ENCODE data around the gene PPBP. TPM values are rescaled to one million over a fixed set of nuclear protein-coding genes. Genes with fewer than 3 reads are reported as not detected.

PPBP gene
- total RNA-seq, 1 experiment from 2014 or later = not detected

DNA sequence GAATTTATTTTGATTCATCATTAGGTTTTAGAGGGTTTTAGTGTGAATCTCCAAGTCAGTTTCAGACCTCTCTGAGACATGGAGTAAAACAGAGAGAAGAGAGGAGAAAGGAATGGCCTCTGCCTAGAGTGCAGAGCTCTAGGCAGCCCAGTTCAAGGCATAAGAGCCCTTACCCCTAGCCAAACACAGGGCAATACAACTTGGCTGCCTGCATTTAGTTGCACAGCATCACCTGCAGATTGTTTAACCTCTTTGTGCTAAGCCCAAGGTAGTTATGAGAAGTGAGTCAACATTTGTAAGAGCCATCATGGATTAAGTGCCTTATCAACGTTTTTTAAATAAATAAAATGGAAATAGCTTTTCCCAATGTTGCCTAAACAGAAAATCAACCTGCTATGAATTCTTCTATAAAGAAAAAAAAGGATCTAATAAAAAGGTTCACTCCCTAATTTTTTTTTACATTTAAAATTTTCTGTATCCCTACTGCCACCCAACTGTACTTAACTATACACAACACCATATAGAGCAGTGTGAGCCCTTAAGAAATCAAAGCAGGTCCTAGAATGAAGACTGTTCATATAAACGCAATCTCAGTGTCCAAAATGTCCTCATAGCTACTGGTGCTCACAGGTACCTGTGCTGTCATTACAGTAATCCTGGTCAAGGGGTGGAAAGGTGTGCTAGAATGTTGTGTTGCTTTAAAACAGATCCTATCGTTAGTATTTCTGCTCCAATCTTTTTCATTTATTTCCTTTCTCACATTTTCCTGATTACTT, 42.1 kb downstream of the PPBP start:
- ChIA-PET POLR2A (no interaction called here), CTCF (no interaction called here)
- no peaks in the 10 kb centered on the region for H3K36me3 ChIP-seq (ENCODE audit: control insufficient read depth, insufficient read depth, low read length)
- H3K27ac Mint-ChIP-seq (ENCODE audit: unreplicated experiment) = no peak overlapping the region
- H3K4me3 ChIP-seq (ENCODE audit: low read depth, low read length) = no peak overlapping the region
- H3K4me1 Mint-ChIP-seq (ENCODE audit: low read depth, unreplicated experiment) = peaks cover 10% of the 10 kb centered on the region
- intact Hi-C loops (cut with micrococcal nuclease; ENCODE audit: unreplicated experiment) = no loop called here
- no peaks in the 10 kb centered on the region for H3K36me3 Mint-ChIP-seq (ENCODE audit: insufficient read depth, unreplicated experiment)
- H3K4me3 Mint-ChIP-seq (ENCODE audit: unreplicated experiment) = no peak overlapping the region
- no peaks in the 10 kb centered on the region for H3K4me1 ChIP-seq
- no peaks in the 10 kb centered on the region for H3K27me3 Mint-ChIP-seq (ENCODE audit: insufficient read depth, unreplicated experiment)
- TF ChIP-seq, protein P1, sequence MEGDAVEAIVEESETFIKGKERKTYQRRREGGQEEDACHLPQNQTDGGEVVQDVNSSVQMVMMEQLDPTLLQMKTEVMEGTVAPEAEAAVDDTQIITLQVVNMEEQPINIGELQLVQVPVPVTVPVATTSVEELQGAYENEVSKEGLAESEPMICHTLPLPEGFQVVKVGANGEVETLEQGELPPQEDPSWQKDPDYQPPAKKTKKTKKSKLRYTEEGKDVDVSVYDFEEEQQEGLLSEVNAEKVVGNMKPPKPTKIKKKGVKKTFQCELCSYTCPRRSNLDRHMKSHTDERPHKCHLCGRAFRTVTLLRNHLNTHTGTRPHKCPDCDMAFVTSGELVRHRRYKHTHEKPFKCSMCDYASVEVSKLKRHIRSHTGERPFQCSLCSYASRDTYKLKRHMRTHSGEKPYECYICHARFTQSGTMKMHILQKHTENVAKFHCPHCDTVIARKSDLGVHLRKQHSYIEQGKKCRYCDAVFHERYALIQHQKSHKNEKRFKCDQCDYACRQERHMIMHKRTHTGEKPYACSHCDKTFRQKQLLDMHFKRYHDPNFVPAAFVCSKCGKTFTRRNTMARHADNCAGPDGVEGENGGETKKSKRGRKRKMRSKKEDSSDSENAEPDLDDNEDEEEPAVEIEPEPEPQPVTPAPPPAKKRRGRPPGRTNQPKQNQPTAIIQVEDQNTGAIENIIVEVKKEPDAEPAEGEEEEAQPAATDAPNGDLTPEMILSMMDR (IDR thresholded peaks at IDR 0.05; ENCODE audit: insufficient read depth in 1 of 2, low read depth in 1 of 2, low read length in 1 of 2, severe bottlenecking in 1 of 2, unreplicated experiment in 1 of 2) = no peak
- H3K9me3 ChIP-seq = no peaks in the 10 kb centered on the region
- BruUV-seq (replicated peaks) = no TSS peak
- peaks cover 9% of the 10 kb centered on the region for H3K9me3 Mint-ChIP-seq (ENCODE audit: unreplicated experiment)
- no peaks in the 10 kb centered on the region for H3K27me3 ChIP-seq (replicated peaks; ENCODE audit: control insufficient read depth, insufficient read depth, low read length)
- DNase-seq = no peak

GRCh38 chr4:73945140-73945539, 42.9 kb downstream of the PPBP start:
- Mint-ChIP-seq H3K27ac (ENCODE audit: unreplicated experiment) (no peak overlapping the region), H3K9me3 (ENCODE audit: unreplicated experiment) (peaks cover 9% of the 10 kb centered on the region), H3K4me3 (ENCODE audit: unreplicated experiment) (no peak overlapping the region), H3K36me3 (ENCODE audit: insufficient read depth, unreplicated experiment) (no peaks in the 10 kb centered on the region), H3K4me1 (ENCODE audit: low read depth, unreplicated experiment) (peaks cover 15% of the 10 kb centered on the region), H3K27me3 (ENCODE audit: insufficient read depth, unreplicated experiment) (no peaks in the 10 kb centered on the region)
- ChIA-PET CTCF (no interaction called here), POLR2A (no interaction called here)
- Histone ChIP-seq H3K36me3 (ENCODE audit: control insufficient read depth, insufficient read depth, low read length) (no peaks in the 10 kb centered on the region), H3K27me3 (replicated peaks; ENCODE audit: control insufficient read depth, insufficient read depth, low read length) (no peaks in the 10 kb centered on the region), H3K4me1 (no peaks in the 10 kb centered on the region), H3K4me3 (ENCODE audit: low read depth, low read length) (no peak overlapping the region), H3K9me3 (no peaks in the 10 kb centered on the region)
- BruUV-seq (replicated peaks) = no TSS peak
- TF ChIP-seq, protein P1 (IDR thresholded peaks at IDR 0.05; ENCODE audit: insufficient read depth in 1 of 2, low read depth in 1 of 2, low read length in 1 of 2, severe bottlenecking in 1 of 2, unreplicated experiment in 1 of 2) = no peak
- intact Hi-C loops (cut with micrococcal nuclease; ENCODE audit: unreplicated experiment) = no loop called here
- DNase-seq = no peak

DNA sequence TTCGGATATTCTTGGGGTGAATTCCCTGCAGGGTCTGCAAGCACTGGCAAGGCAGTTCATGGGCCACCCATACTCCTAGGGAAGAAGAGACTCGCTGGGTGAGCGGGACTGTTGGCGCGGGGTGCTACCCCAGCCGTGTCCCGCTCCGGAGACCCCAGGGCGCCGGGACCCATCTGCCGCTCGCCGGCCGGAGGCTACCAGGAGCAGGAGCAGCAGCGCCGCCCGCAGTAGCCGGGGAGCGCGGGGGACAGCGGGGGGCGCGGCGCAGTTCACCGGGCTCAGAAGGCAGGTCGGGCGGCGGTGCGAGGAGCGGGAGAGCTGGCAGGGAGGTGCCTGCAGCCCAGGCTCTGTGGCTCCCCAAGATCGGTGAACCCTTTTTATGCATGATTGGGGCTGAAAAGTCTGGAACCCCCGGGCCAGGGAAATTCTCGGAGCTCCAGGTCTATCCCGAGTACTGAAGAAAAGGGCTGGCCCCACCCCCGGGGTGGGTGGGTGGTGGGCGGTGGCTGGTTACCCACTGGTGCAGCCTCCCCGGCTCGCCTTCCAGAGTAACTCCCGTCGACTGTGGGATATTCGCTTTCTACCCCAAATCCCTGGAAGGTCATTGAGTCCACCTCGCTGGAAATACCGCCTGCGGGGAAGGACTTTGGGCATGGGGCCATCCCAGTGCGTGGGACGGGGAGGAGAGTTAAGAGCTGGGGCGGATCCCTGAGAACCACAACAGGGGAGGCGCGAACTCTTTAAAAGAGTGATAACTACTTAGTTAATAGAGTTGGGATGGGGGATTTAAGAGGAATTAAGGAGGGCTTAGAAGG, 43.7 kb downstream of the PPBP start:
- H3K36me3 ChIP-seq (ENCODE audit: control insufficient read depth, insufficient read depth, low read length) = no peaks in the 10 kb centered on the region
- no peak for DNase-seq
- ChIA-PET CTCF (no interaction called here), POLR2A (no interaction called here)
- H3K9me3 ChIP-seq = no peaks in the 10 kb centered on the region
- peaks cover 2% of the 10 kb centered on the region for H3K9me3 Mint-ChIP-seq (ENCODE audit: unreplicated experiment)
- H3K27ac Mint-ChIP-seq (ENCODE audit: unreplicated experiment) = no peak overlapping the region
- H3K4me3 ChIP-seq (ENCODE audit: low read depth, low read length) = no peak overlapping the region
- no peak overlapping the region for H3K4me3 Mint-ChIP-seq (ENCODE audit: unreplicated experiment)
- no TSS peak for BruUV-seq (replicated peaks)
- peaks cover 17% of the 10 kb centered on the region for H3K4me1 Mint-ChIP-seq (ENCODE audit: low read depth, unreplicated experiment)
- intact Hi-C loops (cut with micrococcal nuclease; ENCODE audit: unreplicated experiment) = no loop called here
- no peaks in the 10 kb centered on the region for H3K4me1 ChIP-seq
- no peaks in the 10 kb centered on the region for H3K27me3 ChIP-seq (replicated peaks; ENCODE audit: control insufficient read depth, insufficient read depth, low read length)
- H3K27me3 Mint-ChIP-seq (ENCODE audit: insufficient read depth, unreplicated experiment) = no peaks in the 10 kb centered on the region
- no peaks in the 10 kb centered on the region for H3K36me3 Mint-ChIP-seq (ENCODE audit: insufficient read depth, unreplicated experiment)
- TF ChIP-seq, protein P1 (IDR thresholded peaks at IDR 0.05; ENCODE audit: insufficient read depth in 1 of 2, low read depth in 1 of 2, low read length in 1 of 2, severe bottlenecking in 1 of 2, unreplicated experiment in 1 of 2) = no peak
